A549 (cell line): ENCODE measurements around the gene CRLF3. TPM values are rescaled to one million over a fixed set of nuclear protein-coding genes. Genes with fewer than 3 reads are reported as not detected.

Experiments
- ATAC-seq, 2 experiments: fragments of 200-7000 bp in 1 of 2; fragments of >200 bp in 1 of 2; cut with Nextera tagmentation in 1 of 2; cut with Tn5 transposase in 1 of 2; 3 replicates each; pipeline versions ENCODE4 v1.8.0 to v1.9.1; 2018 to 2020; ENCODE audit warnings: mild to moderate bottlenecking in 1 of 2, moderate library complexity in 1 of 2
- CTCF ChIA-PET: fragments of 300-600 bp; sonication (Branson Sonifier 250); formaldehyde crosslinking; extraction: SDS; loops from one replicate; lab custom pipeline; 2021; ENCODE audit warnings: antibody characterized with exemption, inconsistent platforms; lab: Yijun Ruan, JAX
- POLR2A ChIA-PET: fragments of 350-600 bp; formaldehyde crosslinking; extraction: SDS; loops from one replicate; lab custom pipeline; 2021; ENCODE audit warnings: antibody characterized with exemption, inconsistent platforms; lab: Yijun Ruan, JAX
- DNase-seq, 2 experiments: peaks; one replicate each; pipeline versions ENCODE4 v3.0.0 to v3.0.0-alpha.2; 2011 to 2016; ENCODE audit warnings: low read depth in 1 of 2, low spot score in 1 of 2
- FAIRE-seq: peaks from 2 replicates; lab custom pipeline; 2011; peaks lifted over from hg19 to GRCh38; lab: Jason Lieb, UNC
- H3K27ac ChIP-seq, 2 experiments: fragments of >200 bp; sonication (Bioruptor Twin); formaldehyde crosslinking; 3 replicates each; pipeline ENCODE4 v1.5.1; 2016 to 2017
- H3K4me1 ChIP-seq: fragments of >200 bp; sonication (Bioruptor Twin); formaldehyde crosslinking; 3 replicates; pipeline ENCODE4 v1.6.1; 2016
- H3K4me2 ChIP-seq: fragments of >200 bp; sonication (Bioruptor Twin); formaldehyde crosslinking; 3 replicates; pipeline ENCODE4 v1.6.1; 2016
- H3K4me3 ChIP-seq: fragments of >200 bp; sonication (Bioruptor Twin); formaldehyde crosslinking; 3 replicates; pipeline ENCODE4 v1.5.1; 2016
- H3K9me3 ChIP-seq: fragments of >200 bp; sonication (Bioruptor Twin); formaldehyde crosslinking; 3 replicates; pipeline ENCODE4 v1.6.1; 2016
- ATOH8 ChIP-seq: fragments of 250-450 bp; sonication (Bioruptor Pico); IDR thresholded peaks from 2 replicates; pipeline ENCODE4 v1.5.0; 2020; ENCODE audit warnings: low read depth, mild to moderate bottlenecking, moderate library complexity
- BCL3 ChIP-seq: fragments of >200 bp; sonication (Bioruptor Twin); formaldehyde crosslinking; IDR thresholded peaks from 3 replicates; pipeline ENCODE4 v1.6.1; 2016
- BHLHE40 ChIP-seq: IDR thresholded peaks from 2 replicates; pipeline ENCODE4 v1.6.1; 2012; ENCODE audit warnings: low read depth, low read length, inconsistent platforms
- CBX8 ChIP-seq: fragments of 200-600 bp; sonication (generic); IDR thresholded peaks from 2 replicates; pipeline ENCODE4 v1.6.1; 2016
- CHD4 ChIP-seq: fragments of 200-600 bp; sonication (generic); IDR thresholded peaks from 2 replicates; pipeline ENCODE4 v1.6.1; 2016; ENCODE audit warnings: antibody characterized with exemption, mild to moderate bottlenecking, borderline replicate concordance
- CTCF ChIP-seq: fragments of >200 bp; sonication (Bioruptor Twin); formaldehyde crosslinking; IDR thresholded peaks from 3 replicates; pipeline ENCODE4 v1.5.1; 2016
- EHF ChIP-seq: fragments of 250-450 bp; sonication (Bioruptor Pico); IDR thresholded peaks from 2 replicates; pipeline ENCODE4 v1.5.0; 2020; ENCODE audit warnings: mild to moderate bottlenecking
- FOXS1 ChIP-seq: fragments of 250-450 bp; sonication (Bioruptor Pico); IDR thresholded peaks from 2 replicates; pipeline ENCODE4 v1.5.0; 2020; ENCODE audit warnings: mild to moderate bottlenecking, moderate library complexity
- GATA3 ChIP-seq: IDR thresholded peaks from 2 replicates; pipeline ENCODE4 v1.6.1; 2012; ENCODE audit warnings: borderline replicate concordance
- HEYL ChIP-seq: fragments of 250-450 bp; sonication (Bioruptor Pico); IDR thresholded peaks from 2 replicates; pipeline ENCODE4 v1.8.0; 2021; ENCODE audit warnings: mild to moderate bottlenecking, moderate library complexity
- HOXB13 ChIP-seq: fragments of 250-450 bp; sonication (Bioruptor Pico); IDR thresholded peaks from 2 replicates; pipeline ENCODE4 v1.5.0; 2020; ENCODE audit warnings: low read depth, mild to moderate bottlenecking, moderate library complexity
- KDM1A ChIP-seq: fragments of 200-600 bp; sonication (generic); IDR thresholded peaks from 2 replicates; pipeline ENCODE4 v1.6.1; 2016; ENCODE audit warnings: low read depth, mild to moderate bottlenecking
- MAZ ChIP-seq: fragments of 150-350 bp; IDR thresholded peaks from 2 replicates; pipeline ENCODE4 v1.6.1; 2014; ENCODE audit warnings: antibody characterized with exemption, low read depth, low read length, borderline replicate concordance
- PHF8 ChIP-seq: fragments of 200-600 bp; sonication (generic); IDR thresholded peaks from 2 replicates; pipeline ENCODE4 v1.6.1; 2016; ENCODE audit warnings: low read depth, mild to moderate bottlenecking, antibody characterized with exemption, moderate library complexity, borderline replicate concordance
- POLR2AphosphoS2 ChIP-seq: conservative IDR thresholded peaks from 2 replicates; pipeline ENCODE4 v1.6.1; 2012; ENCODE audit warnings: low read length, improper control_type of control experiment, inconsistent platforms
- RAD21 ChIP-seq, 2 experiments: fragments of >200 bp in 1 of 2; sonication (Bioruptor Twin) in 1 of 2; formaldehyde crosslinking in 1 of 2; IDR thresholded peaks in 1 of 2; conservative IDR thresholded peaks in 1 of 2; 2 replicates in 1 of 2; 3 replicates in 1 of 2; pipeline ENCODE4 v1.6.1; 2012 to 2018; ENCODE audit warnings: inconsistent platforms in 1 of 2
- RARB ChIP-seq: fragments of 250-450 bp; sonication (Bioruptor Pico); IDR thresholded peaks from 2 replicates; pipeline ENCODE4 v1.8.0; 2021; ENCODE audit warnings: mild to moderate bottlenecking, moderate library complexity
- RCOR1 ChIP-seq: fragments of 150-350 bp; IDR thresholded peaks from 2 replicates; pipeline ENCODE4 v1.6.1; 2014; ENCODE audit warnings: antibody characterized with exemption, low read length, low read depth
- RFX5 ChIP-seq: fragments of 450-650 bp; IDR thresholded peaks from 2 replicates; pipeline ENCODE4 v1.7.1; 2014; ENCODE audit warnings: antibody characterized with exemption, mild to moderate bottlenecking, moderate library complexity
- SREBF2 ChIP-seq: fragments of 450-650 bp; IDR thresholded peaks from 2 replicates; pipeline ENCODE4 v1.6.1; 2014; ENCODE audit warnings: mild to moderate bottlenecking, moderate library complexity
- TP53 ChIP-seq: fragments of 250-450 bp; sonication (Bioruptor Pico); IDR thresholded peaks from 2 replicates; pipeline ENCODE4 v1.5.0; 2021; ENCODE audit warnings: mild to moderate bottlenecking, moderate library complexity
- WGBS: methylation state at CpG from one replicate; pipeline ENCODE4 v1.1.6; 2017; ENCODE audit errors: missing lambda C conversion rate; 5-methylcytosine and 5-hydroxymethylcytosine counted together
- polyA plus RNA-seq, 4 experiments: library from polyadenylated mRNA; depleted of rRNA in 3 of 4; stranded (reverse); fragments of >200 nt; fragmentation: RNase III in 1 of 4; extraction: RNeasy Plus Mini Kit Qiagen cat#74134 plus additional on column Dnase treatment in 1 of 4; gene quantifications; 2 replicates in 3 of 4; 3 replicates in 1 of 4; pipeline ENCODE4 v1.2.3, GENCODE V29; 2011 to 2017

The CRLF3 gene
- polyA plus RNA-seq, 2 of the 4 experiments (the other 2 are of a cell fraction) = 17.4 to 31.0 TPM

- TF ChIP-seq ATOH8 (CRISPR knock-in tag) (no peak), HEYL (no peak), HOXB13 (no peak), CBX8 (no peak)
Observed at GRCh38 chr17:30848021-30848420, 23.5 kb upstream of the CRLF3 start (continued).

- Histone ChIP-seq H3K9me3 (no peaks in the 10 kb centered on the region), H3K4me3 (no peak overlapping the region), H3K27ac (no peak overlapping the region), H3K4me2 (no peak overlapping the region), H3K4me1 (no peaks in the 10 kb centered on the region)
- no peak for ATAC-seq
- 90% methylated on average over 7 of the region's 7 CpGs for WGBS
- no peak for FAIRE-seq
- no peak for DNase-seq
- TF ChIP-seq BHLHE40 (no peak), HOXB13 (no peak), TP53 (CRISPR knock-in tag) (no peak), FOXS1 (CRISPR knock-in tag) (no peak), MAZ (no peak), SREBF2 (no peak), GATA3 (no peak), RAD21 (conservative IDR thresholded peaks at IDR 0.05 in 1 of 2, IDR thresholded peaks at IDR 0.05 in 1 of 2) (no peak), POLR2AphosphoS2 (no peak), PHF8 (no peak), CTCF (no peak), RFX5 (no peak), RARB (CRISPR knock-in tag) (no peak)
- ChIA-PET POLR2A (no interaction called here), CTCF (no interaction called here)
Observed at GRCh38 chr17:30840771-30841170, 16.3 kb upstream of the CRLF3 start.

GRCh38 chr17:30838202-30838807, 13.8 kb upstream of the CRLF3 start:
- WGBS = 93% methylated on average over 5 of the region's 5 CpGs
- no peaks in the 10 kb centered on the region for H3K9me3 ChIP-seq
- H3K4me2 ChIP-seq = no peak overlapping the region
- DNase-seq (no peak), ATAC-seq (no peak), FAIRE-seq (no peak)
- CTCF ChIA-PET = interaction anchor here (0.7 to 5.9 kb wide), 4 partner anchors 8 to 127 kb away, joined by 3 to 43 read pairs (median 6); partner anchors contain the start of gene CRLF3
- no peak for TF ChIP-seq EHF (CRISPR knock-in tag)
- TF ChIP-seq CHD4 = no peak
- no peak for TF ChIP-seq RCOR1
- no peak for TF ChIP-seq BCL3
- TF ChIP-seq KDM1A = no peak
- H3K4me1 ChIP-seq = peaks cover 2% of the 10 kb centered on the region; the same call in 1 of the 3 replicates
- POLR2A ChIA-PET = no interaction called here
- no peak overlapping the region for H3K4me3 ChIP-seq
- no peak overlapping the region for H3K27ac ChIP-seq
